HepG2 (cell line): ENCODE measurements around the gene FBXO24. TPM values are rescaled to one million over a fixed set of nuclear protein-coding genes. Genes with fewer than 3 reads are reported as not detected.

Experiments used
- CERS6 ChIP-seq: sonication (generic); formaldehyde crosslinking; IDR thresholded peaks from 2 replicates; pipeline ENCODE4 v1.5.0; 2020; ENCODE audit warnings: missing genetic modification reagents
- FOXC1 ChIP-seq: sonication (generic); formaldehyde crosslinking; IDR thresholded peaks from 2 replicates; pipeline ENCODE4 v1.8.0; 2022; ENCODE audit warnings: mild to moderate bottlenecking, missing genetic modification reagents, borderline replicate concordance
- HOXA9 ChIP-seq: sonication (generic); formaldehyde crosslinking; IDR thresholded peaks from 2 replicates; pipeline ENCODE4 v1.8.1; 2022; ENCODE audit warnings: missing genetic modification reagents, mild to moderate bottlenecking, moderate library complexity, borderline replicate concordance
- IRF2 ChIP-seq: IDR thresholded peaks from 2 replicates; pipeline ENCODE4 v1.6.1; 2018; ENCODE audit warnings: missing genetic modification reagents, missing compliant biosample characterization
- MYC ChIP-seq: sonication (generic); formaldehyde crosslinking; IDR thresholded peaks from 2 replicates; pipeline ENCODE4 v1.9.0; 2021; ENCODE audit warnings: missing genetic modification reagents, borderline replicate concordance
- NCOA2 ChIP-seq: sonication (generic); formaldehyde crosslinking; IDR thresholded peaks from 2 replicates; pipeline ENCODE4 v1.8.0; 2022; ENCODE audit warnings: inconsistent platforms
- NR2F2 ChIP-seq: IDR thresholded peaks from 2 replicates; pipeline ENCODE4 v1.6.1; 2012; ENCODE audit warnings: low read depth, inconsistent platforms, borderline replicate concordance
- SIX1 ChIP-seq: sonication (generic); formaldehyde crosslinking; IDR thresholded peaks from 2 replicates; pipeline ENCODE4 v1.4.0; 2020; ENCODE audit warnings: missing genetic modification reagents, borderline replicate concordance
- SRSF9 ChIP-seq: fragments of 200-400 bp; formaldehyde crosslinking; IDR thresholded peaks from 2 replicates; pipeline ENCODE4 v1.6.1; 2018; ENCODE audit warnings: borderline replicate concordance, mild to moderate bottlenecking, low read depth, low read length; ENCODE audit not compliant: insufficient read depth, poor library complexity, severe bottlenecking
- TBX3 ChIP-seq: fragments of 450-650 bp; IDR thresholded peaks from 2 replicates; pipeline ENCODE4 v1.6.1; 2017; ENCODE audit warnings: antibody characterized with exemption, mild to moderate bottlenecking, inconsistent platforms, borderline replicate concordance
- TRIM22 ChIP-seq: fragments of 450-650 bp; IDR thresholded peaks from 2 replicates; pipeline ENCODE4 v1.6.1; 2017
- U2AF2 ChIP-seq: fragments of 200-400 bp; formaldehyde crosslinking; IDR thresholded peaks from 2 replicates; pipeline ENCODE4 v1.6.1; 2017; ENCODE audit warnings: low read depth, mild to moderate bottlenecking, low read length
- ZBTB14 ChIP-seq: sonication (generic); formaldehyde crosslinking; IDR thresholded peaks from 2 replicates; pipeline ENCODE4 v1.4.0; 2020; ENCODE audit warnings: missing genetic modification reagents
- ZMYM4 ChIP-seq: sonication (generic); formaldehyde crosslinking; IDR thresholded peaks from 2 replicates; pipeline ENCODE4 v1.8.1; 2023; ENCODE audit warnings: mild to moderate bottlenecking, missing genetic modification reagents
- ZNF20 ChIP-seq: sonication (generic); formaldehyde crosslinking; IDR thresholded peaks from 2 replicates; pipeline ENCODE4 v1.4.0; 2020; ENCODE audit warnings: mild to moderate bottlenecking, moderate library complexity, missing genetic modification reagents
- ZNF282 ChIP-seq: fragments of 450-650 bp; IDR thresholded peaks from 2 replicates; pipeline ENCODE4 v1.6.1; 2018; ENCODE audit not compliant: partially characterized antibody
- ZNF580 ChIP-seq: IDR thresholded peaks from 2 replicates; pipeline ENCODE4 v1.6.1; 2016; ENCODE audit warnings: low read depth, borderline replicate concordance
- ZNF616 ChIP-seq: sonication (generic); formaldehyde crosslinking; IDR thresholded peaks from 2 replicates; pipeline ENCODE4 v1.5.0; 2020; ENCODE audit warnings: low read depth, mild to moderate bottlenecking, missing genetic modification reagents
- ZNF709 ChIP-seq: sonication (generic); formaldehyde crosslinking; IDR thresholded peaks from 2 replicates; pipeline ENCODE4 v1.5.0; 2020; ENCODE audit warnings: mild to moderate bottlenecking, missing genetic modification reagents
- ZNF746 ChIP-seq: sonication (generic); formaldehyde crosslinking; IDR thresholded peaks from 2 replicates; pipeline ENCODE4 v1.8.0; 2022; ENCODE audit warnings: mild to moderate bottlenecking, missing genetic modification reagents
- ZNF776 ChIP-seq: sonication (generic); formaldehyde crosslinking; IDR thresholded peaks from 2 replicates; pipeline ENCODE4 v1.4.0; 2020; ENCODE audit warnings: mild to moderate bottlenecking, missing genetic modification reagents
- ZNF782 ChIP-seq: sonication (generic); formaldehyde crosslinking; IDR thresholded peaks from 2 replicates; pipeline ENCODE4 v1.4.0; 2020; ENCODE audit warnings: missing genetic modification reagents, mild to moderate bottlenecking, borderline replicate concordance
- ZNF788 ChIP-seq: sonication (generic); formaldehyde crosslinking; IDR thresholded peaks from 2 replicates; pipeline ENCODE4 v1.5.0; 2020; ENCODE audit warnings: mild to moderate bottlenecking, missing genetic modification reagents, borderline replicate concordance
- ZSCAN20 ChIP-seq: sonication (generic); formaldehyde crosslinking; IDR thresholded peaks from 2 replicates; pipeline ENCODE4 v1.4.0; 2020; ENCODE audit warnings: missing genetic modification reagents, mild to moderate bottlenecking, borderline replicate concordance
- ZSCAN5A ChIP-seq: sonication (generic); formaldehyde crosslinking; IDR thresholded peaks from 2 replicates; pipeline ENCODE4 v1.8.0; 2022; ENCODE audit warnings: mild to moderate bottlenecking, missing genetic modification reagents, borderline replicate concordance
- polyA plus RNA-seq, 8 experiments: library from polyadenylated mRNA; depleted of rRNA in 3 of 8; stranded (reverse) in 7 of 8; unstranded in 1 of 8; fragments of >200 nt; fragmentation: Illumina TruSeq in 4 of 8; extraction: Trizol in 4 of 8; gene quantifications; 2 replicates each; pipeline versions ENCODE4 v1.2.1 to v1.2.3, GENCODE V29; 2011 to 2016; ENCODE audit warnings: low read depth in 4 of 8, missing spikeins in 1 of 8, mixed read lengths in 1 of 8; ENCODE audit not compliant: insufficient read depth in 1 of 8
- total RNA-seq, 5 experiments: library from RNA; depleted of rRNA; stranded (reverse); fragments of >200 nt; fragmentation: Illumina TruSeq; extraction: Trizol; gene quantifications; 2 replicates each; pipeline ENCODE4 v1.2.3, GENCODE V29; 2016; ENCODE audit warnings: low read depth in 1 of 5

Gene FBXO24
- total and polyA plus RNA-seq, 2 of the 13 experiments (the other 11 are each of a cell fraction or from before 2014, with no cell fraction given): 0.20 to 0.55 TPM

- TF ChIP-seq CERS6 (CRISPR knock-in tag) (no peak), SRSF9 (no peak), TBX3 (no peak), ZNF616 (CRISPR knock-in tag) (no peak), ZNF580 (0 out of 2 replicates have a peak, but pooled peaks have one; percentile 30), ZNF788 (no peak; the same call in 1 of the 2 replicates), ZNF709 (CRISPR knock-in tag) (no peak), ZSCAN20 (no peak), ZBTB14 (no peak), ZNF746 (no peak), ZNF776 (CRISPR knock-in tag) (no peak), ZMYM4 (CRISPR knock-in tag) (no peak; the same call in 1 of the 2 replicates), SIX1 (CRISPR knock-in tag) (peak; percentile 20; the same call in 1 of the 2 replicates), IRF2 (CRISPR knock-in tag) (peak; percentile 65; the same call in 1 of the 2 replicates), U2AF2 (no peak), NCOA2 (CRISPR knock-in tag) (peak; percentile 86), FOXC1 (no peak), ZSCAN5A (CRISPR knock-in tag) (no peak), ZNF20 (CRISPR knock-in tag) (no peak), ZNF282 (no peak), TRIM22 (no peak), HOXA9 (CRISPR knock-in tag) (no peak), MYC (CRISPR knock-in tag) (no peak), ZNF782 (CRISPR knock-in tag) (no peak), NR2F2 (no peak)
Measured at GRCh38 chr7:100546129-100546925, 39.8 kb upstream of the FBXO24 start (continued).
